HG02943 (cell line): Measurements from ENCODE around the gene RSPO1.
A peak's percentile ranks its signal among the peaks of the same experiment; 100 is the strongest.
"Not testable (repeated sequence)": the region's sequence is repeated elsewhere in the genome, so short reads cannot be mapped to it uniquely, and the experiment has no call there.

ENCODE experiments used
- ATAC-seq: cut with Tn5 transposase; IDR thresholded peaks from one replicate; pipeline ENCODE4 v1.9.1; 2021; ENCODE audit warnings: mild to moderate bottlenecking, low read depth, moderate library complexity; ENCODE audit not compliant: unreplicated experiment

RSPO1 gene

DNA sequence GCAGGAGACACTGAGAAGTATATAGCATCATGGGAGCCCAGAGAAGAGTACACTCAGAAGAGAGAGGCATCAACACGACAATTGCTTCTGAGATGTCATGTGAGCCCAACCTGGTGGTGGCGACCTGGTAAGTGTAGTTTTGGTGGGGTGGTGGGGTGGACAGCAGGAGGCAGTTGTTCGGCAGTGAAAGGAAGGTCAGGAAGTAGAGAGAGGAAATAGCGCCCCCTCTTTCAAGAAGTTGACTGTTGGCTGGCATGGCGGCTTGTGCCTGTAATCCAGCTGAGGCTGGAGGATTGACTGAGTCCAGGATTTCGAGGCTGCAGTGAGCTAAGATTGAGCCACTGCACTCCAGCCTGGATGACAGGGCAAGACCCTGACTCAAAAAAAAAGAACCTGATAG is 12.6 kb downstream of the RSPO1 start:
- no peak for ATAC-seq

- no peak for ATAC-seq
These were observed 13.3 kb downstream of the RSPO1 start for GRCh38 chr1:37621326-37621870.

- ATAC-seq, result no peak
These were observed 14.0 kb downstream of the RSPO1 start for GRCh38 chr1:37620707-37621106.

DNA sequence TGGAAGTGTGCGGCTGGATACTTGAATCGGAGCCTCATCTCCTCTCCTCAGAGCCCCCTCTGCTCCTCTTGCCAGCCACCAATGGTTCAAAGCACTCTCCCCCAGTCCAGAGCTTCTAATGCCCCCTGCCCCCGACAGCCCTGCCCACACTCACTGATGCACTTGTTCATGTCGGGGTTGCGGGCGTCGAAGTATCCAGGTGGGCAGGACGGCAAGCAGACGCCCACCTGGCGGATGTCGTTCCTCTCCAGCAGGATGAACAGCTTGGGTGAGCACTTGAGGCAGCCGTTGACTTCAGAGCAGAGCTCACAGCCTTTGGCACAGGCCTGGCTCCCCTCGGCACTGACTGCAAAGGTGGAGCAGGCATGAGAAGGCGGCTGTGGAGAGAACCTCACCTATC is 18.4 kb downstream of the RSPO1 start:
- ATAC-seq, result no peak

DNA sequence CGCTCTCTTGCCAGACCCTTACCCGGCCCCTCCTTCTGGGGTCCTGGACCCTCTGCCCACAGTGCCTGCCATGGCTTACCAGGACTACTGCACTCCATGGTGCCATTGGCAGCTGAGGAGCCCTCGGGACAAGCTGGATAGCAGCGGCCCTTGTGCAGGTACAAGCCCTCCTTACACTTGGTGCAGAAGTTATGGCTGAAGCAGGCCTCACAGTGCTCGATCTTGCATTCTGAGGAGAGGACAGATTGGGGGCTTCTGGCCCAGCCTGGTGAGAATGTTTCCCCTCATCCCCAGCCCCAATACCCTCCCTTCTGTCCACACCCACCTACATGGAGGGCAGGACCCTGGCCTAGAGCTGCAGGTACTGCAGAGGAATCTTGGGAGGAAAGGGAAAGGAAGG is 20.6 kb downstream of the RSPO1 start:
- no peak for ATAC-seq

GRCh38 chr1:37612186-37612585 is 22.5 kb downstream of the RSPO1 start:
- no peak for ATAC-seq

DNA sequence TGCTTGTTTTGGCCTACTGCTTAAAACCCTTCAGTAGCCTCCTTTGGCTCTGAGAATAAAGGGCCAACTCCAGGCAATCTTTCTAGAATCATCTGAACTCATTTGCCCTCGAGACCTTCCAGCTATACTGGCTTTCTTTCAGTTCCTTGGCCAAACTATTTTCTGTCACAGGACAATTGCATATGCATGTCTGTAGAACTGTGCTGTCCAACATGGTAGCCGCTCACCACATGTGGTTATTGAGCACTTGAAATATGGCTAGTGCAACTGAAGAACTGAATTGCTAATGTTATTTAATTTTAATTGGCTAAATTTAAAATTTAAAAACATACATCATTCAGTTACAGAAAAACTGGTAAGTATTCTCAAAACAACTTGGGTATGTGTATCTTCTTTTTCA is 24.7 kb downstream of the RSPO1 start:
- ATAC-seq, result no peak

- ATAC-seq, result no peak
These were observed 25.7 kb downstream of the RSPO1 start for GRCh38 chr1:37609002-37609401.

DNA sequence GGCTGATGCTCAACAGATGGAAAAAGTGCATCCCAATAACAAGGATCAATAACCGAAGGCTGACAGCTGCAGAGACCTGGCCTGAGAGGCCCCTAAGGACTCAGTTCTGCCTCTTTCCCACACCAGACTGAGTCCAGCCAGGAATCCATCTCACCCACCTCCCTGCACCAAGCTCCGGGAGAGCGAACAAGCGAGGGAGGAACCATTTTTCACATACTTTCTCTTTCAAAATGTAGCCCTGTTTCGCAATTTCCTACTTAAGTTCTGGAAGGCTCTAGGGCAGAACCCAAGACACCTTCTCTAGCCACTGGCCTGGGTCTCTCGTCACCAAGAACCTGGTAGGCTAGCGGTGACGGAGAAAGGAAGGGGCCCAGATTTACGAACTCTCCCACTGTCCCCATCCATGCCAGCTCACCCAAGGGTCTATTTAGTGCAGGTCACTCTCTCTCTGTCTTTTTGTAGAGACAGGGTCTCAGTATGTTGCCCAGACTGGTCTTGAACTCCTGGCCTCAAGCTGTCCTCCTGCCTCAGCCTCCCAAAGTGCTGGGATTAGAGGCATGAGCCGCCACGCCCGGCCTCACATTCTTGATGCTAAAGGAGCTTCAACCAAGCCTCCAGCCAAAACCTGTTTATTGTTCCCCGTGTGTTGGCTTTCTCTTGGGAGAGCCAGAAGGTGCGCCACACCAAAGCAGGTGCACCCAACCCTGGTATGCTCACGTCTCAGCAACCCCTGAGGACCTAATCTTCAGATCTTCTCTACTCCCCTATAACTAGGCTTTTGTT is 28.0 kb downstream of the RSPO1 start:
- ATAC-seq, result no peak

DNA sequence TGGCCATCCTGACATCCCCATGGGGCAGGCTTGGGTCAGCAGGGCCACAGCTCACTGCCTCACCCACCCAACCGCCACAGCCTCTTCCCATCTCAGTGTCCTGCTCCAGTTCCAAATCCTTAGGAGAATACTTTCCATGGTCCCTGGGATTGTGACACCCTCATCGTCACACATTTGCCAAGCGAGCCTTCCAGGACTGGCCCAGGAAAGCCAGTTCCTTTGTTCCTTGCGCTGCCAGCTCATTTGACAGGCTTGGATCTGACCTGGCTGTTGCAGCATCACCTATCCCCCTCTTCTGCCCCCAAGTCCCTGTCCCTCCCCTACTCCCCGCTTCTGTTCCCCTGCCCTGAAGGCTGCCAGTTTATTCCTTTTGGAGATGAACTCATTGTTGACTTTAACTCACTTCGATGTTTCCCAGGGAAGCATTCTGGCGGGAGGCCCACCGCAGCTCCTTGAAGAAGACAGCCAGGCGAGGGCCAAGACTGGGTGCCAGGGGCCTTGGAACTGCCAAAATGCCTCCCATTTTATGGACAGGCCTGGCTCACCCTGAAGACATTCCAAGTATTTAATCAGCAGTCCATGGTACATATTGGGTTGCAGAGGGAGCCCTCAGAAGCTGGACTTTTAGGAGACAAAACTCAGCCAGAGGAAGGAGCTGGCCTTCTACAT is 28.8 kb downstream of the RSPO1 start:
- no peak for ATAC-seq

GRCh38 chr1:37605061-37605650 is 29.5 kb downstream of the RSPO1 start:
- no peak for ATAC-seq

DNA sequence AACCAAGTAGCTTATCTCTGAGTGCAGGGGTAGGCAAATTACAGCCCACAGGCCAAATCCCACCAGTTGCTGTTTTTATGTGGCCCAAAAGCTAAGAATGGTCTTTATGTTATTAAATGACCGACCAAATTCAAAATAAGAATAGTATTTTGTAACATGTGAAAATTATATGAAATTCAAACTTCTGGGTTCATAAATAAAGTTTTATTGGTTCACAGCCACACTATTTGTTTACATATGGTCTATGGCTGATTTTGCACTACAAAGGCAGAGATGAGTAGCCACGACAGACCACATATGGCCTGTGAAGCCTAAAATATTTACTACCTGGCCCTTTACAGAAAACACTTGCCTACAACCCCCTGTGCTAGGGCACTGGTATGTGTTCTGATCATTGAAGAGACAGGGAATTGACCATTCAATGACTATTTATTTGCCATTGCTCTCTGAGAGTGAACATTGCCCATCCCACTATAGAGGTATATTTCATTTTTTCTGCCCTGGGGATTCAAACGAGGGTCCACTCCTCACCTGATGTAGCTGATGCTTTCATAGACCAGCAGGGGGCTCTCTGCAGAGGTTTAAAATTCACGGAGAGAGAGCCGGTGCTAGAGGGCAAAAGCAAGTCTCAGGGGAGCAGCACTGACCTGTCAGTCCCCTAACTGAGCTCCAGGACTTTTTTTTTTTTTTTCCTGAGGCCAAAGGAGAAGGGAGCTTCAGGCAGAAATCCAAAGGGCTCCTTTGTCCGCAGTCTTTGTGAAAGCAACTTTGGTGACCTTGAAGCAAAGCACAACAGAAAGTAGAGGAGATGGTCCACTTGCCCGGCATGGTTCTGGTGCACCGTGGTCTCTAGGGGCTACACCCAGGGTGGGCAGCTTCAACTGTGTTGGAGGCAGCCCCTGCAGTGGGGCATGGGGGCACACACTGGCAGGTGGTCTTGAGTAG is 31.7 kb downstream of the RSPO1 start:
- ATAC-seq, result no peak

DNA sequence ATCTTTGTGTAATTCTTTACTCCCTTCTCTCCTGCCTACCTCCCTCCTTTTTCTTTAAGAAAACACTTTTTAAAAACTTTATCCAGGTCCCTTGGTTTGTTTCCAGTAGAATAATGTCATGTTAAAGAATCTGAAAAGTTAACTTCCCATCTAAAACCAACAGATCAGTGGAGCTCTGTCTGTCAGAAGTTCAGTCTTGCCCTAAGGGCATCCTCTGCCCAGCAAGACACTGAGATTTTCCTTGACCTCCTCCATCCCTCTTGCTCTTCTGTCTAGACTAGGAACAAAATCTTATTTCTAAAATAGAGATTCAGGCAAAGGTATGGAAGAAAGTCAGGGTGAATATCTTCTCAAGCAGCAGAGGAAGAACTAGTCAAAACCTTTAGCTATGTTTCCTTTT is 33.3 kb downstream of the RSPO1 start:
- no peak for ATAC-seq

DNA sequence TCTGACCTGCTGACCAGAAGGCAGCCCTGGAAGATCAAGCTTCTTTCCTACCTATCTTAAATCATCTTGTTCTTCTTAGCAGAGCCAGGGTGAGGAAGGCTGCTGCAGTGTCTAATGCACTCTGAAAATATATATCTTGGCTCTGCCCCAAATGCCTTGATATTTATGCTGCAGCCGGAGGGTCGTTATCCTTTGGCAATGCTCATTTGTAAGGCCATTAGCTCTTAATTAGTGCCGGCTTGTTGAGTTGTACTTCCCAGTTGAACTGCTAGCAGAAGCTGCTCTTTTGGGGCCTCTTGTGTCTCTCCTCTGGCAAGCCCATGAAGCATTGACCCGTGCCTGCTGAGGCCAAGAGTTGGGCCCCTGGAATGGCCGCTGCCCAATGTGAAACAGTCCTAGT is 34.8 kb downstream of the RSPO1 start:
- ATAC-seq, result no peak

DNA sequence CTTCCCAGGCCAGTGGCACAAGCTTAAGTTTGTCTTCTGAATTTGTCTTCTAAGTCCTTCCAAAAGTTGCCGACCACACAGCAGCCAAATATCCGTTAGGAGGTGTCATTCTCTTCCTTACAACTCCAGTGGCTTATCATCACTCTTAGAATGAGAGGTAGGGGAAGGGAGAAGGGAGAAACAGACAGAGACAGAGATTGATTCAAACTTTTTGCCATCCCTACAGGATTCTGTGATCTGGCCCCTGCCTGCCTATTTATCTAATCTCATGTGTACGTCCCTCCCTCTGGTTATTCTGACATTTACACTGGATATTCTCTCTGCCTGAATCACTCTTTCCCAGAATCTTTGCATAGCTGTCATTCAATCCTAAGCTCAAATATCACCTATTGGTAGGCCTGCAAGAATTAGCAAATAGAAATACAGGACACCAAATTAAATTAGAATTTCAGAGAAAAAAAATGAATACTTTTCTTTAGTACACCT is 38.5 kb downstream of the RSPO1 start:
- ATAC-seq, result no peak

DNA sequence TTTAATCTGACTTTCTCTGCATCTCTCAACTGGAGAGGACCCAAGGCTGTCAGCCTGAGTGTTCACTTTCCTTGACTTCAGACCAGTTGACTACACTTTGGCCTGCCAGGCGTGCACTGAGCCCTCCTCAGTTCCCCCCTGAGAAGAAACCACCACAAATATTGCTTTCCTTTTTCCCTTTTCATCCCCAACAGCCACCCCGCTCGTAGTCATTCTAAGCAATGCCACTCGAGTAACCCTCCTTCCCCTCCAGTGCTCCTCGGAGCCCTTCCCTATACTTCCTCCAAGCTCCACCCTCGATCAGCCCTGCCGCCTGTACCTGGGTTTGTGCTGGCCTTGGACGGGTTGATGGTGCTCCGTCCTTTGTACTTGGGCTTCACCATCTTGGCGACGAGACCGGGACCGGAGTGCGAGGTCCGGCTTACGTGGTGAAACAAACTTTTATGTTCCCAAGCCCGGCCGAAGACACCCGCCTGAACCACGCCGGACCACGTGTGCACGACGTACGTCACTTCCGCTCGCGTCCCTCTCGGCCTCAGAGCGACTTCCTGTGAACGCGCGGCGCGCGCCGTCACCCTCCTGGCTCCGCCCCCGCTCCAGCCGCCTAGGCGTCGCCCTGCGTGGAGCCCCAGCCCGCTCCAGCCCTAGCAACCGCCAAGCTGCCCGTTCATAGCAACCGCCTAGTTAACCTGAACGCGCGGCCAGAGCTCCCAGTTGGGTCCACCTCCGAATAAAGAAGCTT is 39.1 kb downstream of the RSPO1 start, which contains the start of gene GNL2:
Gene GNL2 (minus strand): TSS at position 498 of the 742 bp plus-strand sequence. CDS start 115 bp downstream, at position 383.
- ATAC-seq, result peak; percentile 86

- ATAC-seq, result no peak
These were observed 41.0 kb downstream of the RSPO1 start for GRCh38 chr1:37593726-37594125.

- no peak for ATAC-seq
These were observed 45.8 kb downstream of the RSPO1 start for GRCh38 chr1:37588939-37589338.

GRCh38 chr1:37584544-37584943 is 50.1 kb downstream of the RSPO1 start:
- not testable (repeated sequence) for ATAC-seq
